ENCODE data around the gene ETV3.

GRCh38 chr1:157154291-157154690 is 16.1 kb upstream of the ETV3 start:
- TF ChIP-seq CTCF (IDR thresholded peaks at IDR 0.05) (no peak), EP300 (IDR thresholded peaks at IDR 0.05) (no peak), POLR2AphosphoS5 (IDR thresholded peaks at IDR 0.05) (no peak), POLR2A (IDR thresholded peaks at IDR 0.05) (no peak)

All from stomach (tissue), 4 donors.